GM19099 (cell line): Measurements from ENCODE around the gene PRSS33.

ENCODE experiments used
- POLR2A ChIP-seq: IDR thresholded peaks from 3 replicates; pipeline ENCODE4 v1.6.1; 2011; ENCODE audit warnings: low read depth; ENCODE audit not compliant: insufficient read length; ENCODE audit errors: extremely low read depth

The PRSS33 gene

GRCh38 chr16:2767891-2768290, 19.5 kb downstream of the PRSS33 start:
- no peak for TF ChIP-seq POLR2A

GRCh38 chr16:2767140-2767731, 20.1 kb downstream of the PRSS33 start:
- TF ChIP-seq POLR2A, result no peak

GRCh38 chr16:2766430-2767139, 20.8 kb downstream of the PRSS33 start:
- TF ChIP-seq POLR2A, result no peak

- no peak for TF ChIP-seq POLR2A
These were observed 21.6 kb downstream of the PRSS33 start for GRCh38 chr16:2765462-2766404.

GRCh38 chr16:2764718-2765117, 22.6 kb downstream of the PRSS33 start:
- TF ChIP-seq POLR2A, result no peak

- TF ChIP-seq POLR2A, result no peak
These were observed 24.2 kb downstream of the PRSS33 start for GRCh38 chr16:2763173-2763572.

- no peak for TF ChIP-seq POLR2A
These were observed 24.6 kb downstream of the PRSS33 start for GRCh38 chr16:2762711-2763110.

GRCh38 chr16:2761886-2762583, 25.3 kb downstream of the PRSS33 start:
- no peak for TF ChIP-seq POLR2A

- TF ChIP-seq POLR2A, result no peak
These were observed 25.9 kb downstream of the PRSS33 start for GRCh38 chr16:2761472-2761871.

- TF ChIP-seq POLR2A, result no peak
These were observed 30.0 kb downstream of the PRSS33 start for GRCh38 chr16:2757344-2757743.

- no peak for TF ChIP-seq POLR2A
These were observed 30.9 kb downstream of the PRSS33 start for GRCh38 chr16:2756288-2757015.

GRCh38 chr16:2755158-2755557, 32.2 kb downstream of the PRSS33 start:
- no peak for TF ChIP-seq POLR2A

GRCh38 chr16:2753733-2754020, 33.7 kb downstream of the PRSS33 start:
- TF ChIP-seq POLR2A, result no peak
